SIG-M5 treated with dmso at 0.1 percent for 504 hours (cell line): ENCODE results near the gene BCHE.
"Not testable (repeated sequence)": the region's sequence is repeated elsewhere in the genome, so short reads cannot be mapped to it uniquely, and the experiment has no call there.

Source experiments
- DNase-seq: peaks from one replicate; lab custom pipeline; 2025; ENCODE audit not compliant: unreplicated experiment; lab: John Stamatoyannopoulos, UW

Gene BCHE

GRCh38 chr3:165817160-165817709 is 20.0 kb downstream of the BCHE start:
- no peak for DNase-seq

- no peak for DNase-seq
These were observed 21.0 kb downstream of the BCHE start for GRCh38 chr3:165816209-165816608.

GRCh38 chr3:165815682-165816081 is 21.5 kb downstream of the BCHE start:
- DNase-seq = no peak

GRCh38 chr3:165814380-165814779 is 22.8 kb downstream of the BCHE start:
- no peak for DNase-seq

- DNase-seq = not testable (repeated sequence)
These were observed 29.3 kb downstream of the BCHE start for GRCh38 chr3:165807937-165808336.

- no peak for DNase-seq
These were observed 31.2 kb downstream of the BCHE start for GRCh38 chr3:165805946-165806561.

- DNase-seq = no peak
These were observed 33.8 kb downstream of the BCHE start for GRCh38 chr3:165803471-165803870.

- DNase-seq = no peak
These were observed 36.3 kb downstream of the BCHE start for GRCh38 chr3:165800970-165801369.

GRCh38 chr3:165799026-165799425 is 38.2 kb downstream of the BCHE start:
- no peak for DNase-seq

GRCh38 chr3:165797551-165797950 is 39.7 kb downstream of the BCHE start:
- DNase-seq = no peak

- no peak for DNase-seq
These were observed 40.5 kb downstream of the BCHE start for GRCh38 chr3:165796701-165797100.

- no peak for DNase-seq
These were observed 48.7 kb downstream of the BCHE start for GRCh38 chr3:165788531-165788930.

- no peak for DNase-seq
These were observed 51.2 kb downstream of the BCHE start for GRCh38 chr3:165786013-165786412.

GRCh38 chr3:165784337-165784736 is 52.9 kb downstream of the BCHE start:
- DNase-seq = no peak

GRCh38 chr3:165783383-165783782 is 53.8 kb downstream of the BCHE start:
- DNase-seq = no peak

GRCh38 chr3:165778891-165779290 is 58.3 kb downstream of the BCHE start:
- no peak for DNase-seq

- no peak for DNase-seq
These were observed 58.8 kb downstream of the BCHE start for GRCh38 chr3:165778456-165778855.

- no peak for DNase-seq
These were observed 61.4 kb downstream of the BCHE start for GRCh38 chr3:165775824-165776223.

GRCh38 chr3:165770781-165771180 is 66.4 kb downstream of the BCHE start:
- DNase-seq = no peak

GRCh38 chr3:165768680-165769079 is 68.5 kb downstream of the BCHE start:
- DNase-seq = no peak

- no peak for DNase-seq
These were observed 78.2 kb downstream of the BCHE start for GRCh38 chr3:165759041-165759440.

GRCh38 chr3:165755571-165755970 is 81.7 kb downstream of the BCHE start:
- DNase-seq = no peak
